Sigmoid colon (tissue), 7 donors: Measurements from ENCODE around the gene HOXA1. TPM values are rescaled to one million over a fixed set of nuclear protein-coding genes. Genes with fewer than 3 reads are reported as not detected.

Source experiments
- DNase-seq: peaks from one replicate; pipeline ENCODE4 v3.0.0-alpha.2; 2019
- H3K27ac ChIP-seq, 4 donors: fragments of 200-600 bp; sonication (generic); one replicate each; pipeline ENCODE4 v1.5.1; 2016 to 2019; ENCODE audit warnings: mild to moderate bottlenecking in 1 of 4
- H3K27me3 ChIP-seq, 3 donors: fragments of 200-600 bp; sonication (generic); one replicate each; pipeline ENCODE4 v1.5.1; 2019; ENCODE audit warnings: mild to moderate bottlenecking in 1 of 3
- H3K36me3 ChIP-seq, 4 donors: fragments of 200-600 bp; sonication (generic); one replicate each; pipeline ENCODE4 v1.5.1; 2016 to 2019
- H3K4me1 ChIP-seq, 4 donors: fragments of 200-600 bp; sonication (generic); one replicate each; pipeline ENCODE4 v1.5.1; 2017 to 2019
- H3K4me3 ChIP-seq, 4 donors: fragments of 200-600 bp; sonication (generic); one replicate each; pipeline ENCODE4 v1.5.1; 2017 to 2019; ENCODE audit warnings: mild to moderate bottlenecking in 2 of 4, moderate library complexity in 1 of 4
- H3K9me3 ChIP-seq, 4 donors: fragments of 200-600 bp in 3 of 4; sonication (generic) in 3 of 4; one replicate each; pipeline versions ENCODE4 v1.5.1 to v1.6.1; 2013 to 2019
- CTCF ChIP-seq, 4 experiments: fragments of 450-650 bp in 3 of 4; fragments of 200-600 bp in 1 of 4; IDR thresholded peaks; one replicate each; pipeline ENCODE4 v1.5.1; 2016 to 2019; ENCODE audit warnings: antibody characterized with exemption in 4 of 4, mild to moderate bottlenecking in 3 of 4, moderate library complexity in 2 of 4
- EP300 ChIP-seq, 4 donors: sonication (generic); formaldehyde crosslinking; IDR thresholded peaks; one replicate each; pipeline ENCODE4 v1.6.1; 2017; ENCODE audit warnings: antibody characterized with exemption in 4 of 4
- POLR2A ChIP-seq, 2 donors: fragments of 450-650 bp; IDR thresholded peaks; one replicate each; pipeline ENCODE4 v1.6.1; 2016; ENCODE audit warnings: antibody characterized with exemption in 2 of 2, mild to moderate bottlenecking in 2 of 2, moderate library complexity in 2 of 2
- POLR2AphosphoS5 ChIP-seq, 4 donors: sonication (generic); formaldehyde crosslinking; IDR thresholded peaks; one replicate each; pipeline ENCODE4 v1.6.1; 2017; ENCODE audit warnings: antibody characterized with exemption in 4 of 4
- WGBS, 2 donors: extraction: QIAGEN DNeasy Blood & Tissue Kit; methylation state at CpG; one replicate each; pipeline ENCODE4 v1.1.7; 2013; 5-methylcytosine and 5-hydroxymethylcytosine counted together
- intact Hi-C: fragments of 100-400 bp; cut with DNase I; formaldehyde crosslinking; loops from one replicate; pipeline ENCODE4 v1.15.1; 2023
- polyA plus RNA-seq, 3 donors: library from polyadenylated mRNA; stranded (reverse); fragments of 200-250 nt; gene quantifications; one replicate each; pipeline ENCODE4 v1.2.3, GENCODE V29; 2013
- total RNA-seq, 4 donors: library from RNA; depleted of rRNA; stranded (reverse); fragments of >200 nt; gene quantifications; one replicate each; pipeline ENCODE4 v1.1.0, GENCODE V29; 2016
- donor health status: healthy with polysubstance abuse.
- donor health status: Bipolar disorder and iron deficiency.
- donor health status: healthy.

The HOXA1 gene
- total and polyA plus RNA-seq, 7 donors: 0.14 to 2.4 (median 1.1) TPM

DNA sequence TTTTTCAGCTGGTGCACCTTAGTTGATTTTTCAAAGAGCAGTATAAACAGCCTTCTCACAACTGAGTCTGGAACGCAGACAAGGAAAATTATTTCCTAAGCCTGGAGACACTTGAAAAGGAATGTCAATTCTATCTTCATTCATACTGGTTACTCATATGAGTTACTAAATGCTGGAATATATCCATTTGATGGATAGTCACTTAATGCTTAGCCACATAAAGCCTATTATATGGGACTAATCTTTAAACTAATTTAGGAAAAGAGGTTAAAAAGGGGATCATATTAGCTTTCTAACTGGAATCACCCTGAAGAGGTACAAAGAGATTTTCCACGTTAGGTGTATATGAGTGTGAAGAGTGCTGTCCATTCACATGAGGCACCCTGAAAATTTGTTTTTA, 36.4 kb upstream of the HOXA1 start:
- H3K4me1 ChIP-seq: peaks cover 0 to 88% (median 72%) of the 10 kb centered on the region in 4 donors
- intact Hi-C loops: no loop called here
- no peaks in the 10 kb centered on the region for H3K9me3 ChIP-seq
- TF ChIP-seq POLR2AphosphoS5 (IDR thresholded peaks at IDR 0.05) (no peak), POLR2A (IDR thresholded peaks at IDR 0.05) (no peak), EP300 (IDR thresholded peaks at IDR 0.05) (no peak), CTCF (IDR thresholded peaks at IDR 0.05) (no peak)
- no peaks in the 10 kb centered on the region for H3K36me3 ChIP-seq
- DNase-seq: no peak
- no peak overlapping the region for H3K4me3 ChIP-seq
- 28 to 69% methylated on average over 2 of the region's 2 CpGs for WGBS, 2 donors
- no peaks in the 10 kb centered on the region for H3K27me3 ChIP-seq
- peak overlapping the region in 3 of 4 donors; percentile 91 to 99 (median 93) for H3K27ac ChIP-seq

- H3K4me3 ChIP-seq: peak overlapping the region; percentile 65 to 88 (median 80)
- intact Hi-C loops: loop anchor here (2.0 kb wide), 1 partner anchor 33 kb away; no protein-coding TSS in a partner anchor
These were observed 35.6 kb upstream of the HOXA1 start for GRCh38 chr7:27131390-27131819.

GRCh38 chr7:27130540-27131389, 35.0 kb upstream of the HOXA1 start, which contains the start of gene HOXA4:
Gene HOXA4, minus strand, starts transcription at chr7:27130757. Its CDS starts 24 bp downstream, at chr7:27130733.
- TF ChIP-seq POLR2A (IDR thresholded peaks at IDR 0.05) (peak; percentile 61 to 72), CTCF (IDR thresholded peaks at IDR 0.05) (no peak), EP300 (IDR thresholded peaks at IDR 0.05) (peak in 1 of 4 donors; percentile 18), POLR2AphosphoS5 (IDR thresholded peaks at IDR 0.05) (peak; percentile 89 to 98 (median 93))
- Histone ChIP-seq H3K4me1 (peaks cover 0 to 84% (median 64%) of the 10 kb centered on the region in 4 donors), H3K9me3 (no peaks in the 10 kb centered on the region), H3K4me3 (peak within 1 kb of the TSS; percentile 65 to 88 (median 80)), H3K27ac (peak within 1 kb of the TSS; percentile 91 to 99 (median 94)), H3K27me3 (no peaks in the 10 kb centered on the region), H3K36me3 (no peaks in the 10 kb centered on the region)
- DNase-seq: peak; percentile 98
- 2 to 21% methylated on average over 67 of the region's 67 CpGs for WGBS, 2 donors
- intact Hi-C loops: loop anchor here (2.0 kb wide), 1 partner anchor 32 kb away; no protein-coding TSS in a partner anchor

More at GRCh38 chr7:27131390-27131819, 35.6 kb upstream of the HOXA1 start:
- DNase-seq: no peak
- H3K27me3 ChIP-seq: no peaks in the 10 kb centered on the region
- no peaks in the 10 kb centered on the region for H3K9me3 ChIP-seq
- H3K27ac ChIP-seq: peak overlapping the region; percentile 91 to 99 (median 94)
- 13 to 50% methylated on average over 12 of the region's 12 CpGs for WGBS, 2 donors
- no peak for TF ChIP-seq EP300 (IDR thresholded peaks at IDR 0.05)
- H3K4me1 ChIP-seq: peaks cover 0 to 88% (median 68%) of the 10 kb centered on the region in 4 donors
- H3K36me3 ChIP-seq: no peaks in the 10 kb centered on the region

DNA sequence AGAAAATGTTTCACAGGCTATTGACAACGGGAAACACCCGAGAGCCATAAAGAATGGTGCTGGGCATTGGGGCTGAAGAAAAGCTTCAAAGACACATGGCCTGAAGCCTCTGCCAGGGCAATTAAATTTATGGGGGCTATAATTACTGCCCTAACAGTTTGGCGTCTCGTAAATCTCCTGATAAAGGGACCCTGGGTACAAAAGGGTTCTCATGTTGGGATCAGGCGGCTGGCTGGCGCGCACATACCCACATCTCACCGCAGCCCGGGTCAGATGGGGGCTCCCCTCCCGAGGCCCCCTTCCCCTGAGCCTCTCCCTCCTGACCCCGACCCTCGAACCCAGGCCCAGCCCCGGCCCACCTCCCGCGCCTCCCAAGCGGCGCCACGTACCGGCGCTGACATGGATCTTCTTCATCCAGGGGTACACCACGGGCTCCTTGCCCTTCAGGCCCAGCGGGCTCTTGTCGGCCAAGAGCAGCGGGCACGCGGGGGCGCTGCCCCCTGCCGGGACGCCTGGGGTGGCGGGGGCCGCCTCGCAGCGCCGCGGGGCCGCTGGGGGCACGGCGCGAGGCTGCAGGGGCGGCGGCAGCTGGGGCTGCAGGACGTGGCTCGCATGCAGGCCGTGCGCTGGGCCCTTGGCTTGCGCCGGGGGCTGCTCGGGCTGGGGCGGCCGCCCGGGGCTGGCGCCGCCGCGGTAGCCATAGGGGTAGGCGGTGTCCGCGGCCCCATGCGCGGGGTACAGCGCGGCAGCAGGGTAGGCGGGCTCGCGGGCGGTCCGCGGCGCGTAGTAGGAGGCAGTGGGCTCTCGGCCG, 34.1 kb upstream of the HOXA1 start:
- TF ChIP-seq CTCF (IDR thresholded peaks at IDR 0.05): peak in 1 of 4 experiments; percentile 14
- no peak for TF ChIP-seq POLR2A (IDR thresholded peaks at IDR 0.05)
- TF ChIP-seq POLR2AphosphoS5 (IDR thresholded peaks at IDR 0.05): peak in 2 of 4 donors; percentile 17 to 32
- H3K4me1 ChIP-seq: peaks cover 0 to 76% (median 61%) of the 10 kb centered on the region in 4 donors
- peak overlapping the region; percentile 91 to 99 (median 94) for H3K27ac ChIP-seq
- intact Hi-C loops: loop anchor here (2.0 kb wide), 1 partner anchor 31 kb away; no protein-coding TSS in a partner anchor
- 6 to 38% methylated on average over 72 of the region's 72 CpGs for WGBS, 2 donors
- H3K36me3 ChIP-seq: no peaks in the 10 kb centered on the region
- peak; percentile 68 for DNase-seq
- no peaks in the 10 kb centered on the region for H3K27me3 ChIP-seq
- no peaks in the 10 kb centered on the region for H3K9me3 ChIP-seq
- H3K4me3 ChIP-seq: peak overlapping the region; percentile 65 to 88 (median 80)
